ENCODE results near the gene FPR3.
A peak's percentile ranks its signal among the peaks of the same experiment; 100 is the strongest.
"Not testable (repeated sequence)": the region's sequence is repeated elsewhere in the genome, so short reads cannot be mapped to it uniquely, and the experiment has no call there.

The FPR3 gene, protein sequence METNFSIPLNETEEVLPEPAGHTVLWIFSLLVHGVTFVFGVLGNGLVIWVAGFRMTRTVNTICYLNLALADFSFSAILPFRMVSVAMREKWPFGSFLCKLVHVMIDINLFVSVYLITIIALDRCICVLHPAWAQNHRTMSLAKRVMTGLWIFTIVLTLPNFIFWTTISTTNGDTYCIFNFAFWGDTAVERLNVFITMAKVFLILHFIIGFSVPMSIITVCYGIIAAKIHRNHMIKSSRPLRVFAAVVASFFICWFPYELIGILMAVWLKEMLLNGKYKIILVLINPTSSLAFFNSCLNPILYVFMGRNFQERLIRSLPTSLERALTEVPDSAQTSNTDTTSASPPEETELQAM

DNA sequence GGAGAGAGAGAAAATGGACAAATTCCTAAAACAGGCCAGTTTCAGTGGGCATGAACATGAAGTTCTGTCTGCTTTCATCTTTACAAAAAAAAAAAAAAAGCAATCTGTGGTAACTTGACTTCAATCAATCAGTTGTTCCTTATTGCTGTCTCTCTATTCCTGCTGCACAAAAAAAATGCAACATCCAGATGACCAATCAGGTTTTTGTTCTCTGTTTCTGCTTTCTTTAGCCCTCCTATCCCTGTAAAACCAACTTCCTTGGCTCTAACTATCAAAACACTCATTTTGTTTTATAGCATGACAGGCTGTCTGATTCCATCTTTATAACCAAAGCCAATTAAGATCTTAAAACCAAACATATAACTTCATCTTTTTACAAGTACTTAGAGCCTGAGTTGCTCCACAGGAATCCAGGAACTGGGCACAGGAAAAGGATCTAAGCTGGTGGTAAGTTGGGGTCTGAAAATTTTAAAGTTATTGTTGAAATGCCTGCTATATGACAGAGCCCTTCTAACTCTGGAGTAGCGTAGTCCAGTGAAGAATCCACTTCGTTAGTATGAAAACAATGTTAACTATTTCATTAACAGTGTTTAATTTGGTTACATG is at the start of gene FPR3:
FPR3 (plus strand) TSS at position 273 of the 606 bp plus-strand sequence. CDS start 28,592 bp downstream, outside the sequence.
- no peak for DNase-seq

DNA sequence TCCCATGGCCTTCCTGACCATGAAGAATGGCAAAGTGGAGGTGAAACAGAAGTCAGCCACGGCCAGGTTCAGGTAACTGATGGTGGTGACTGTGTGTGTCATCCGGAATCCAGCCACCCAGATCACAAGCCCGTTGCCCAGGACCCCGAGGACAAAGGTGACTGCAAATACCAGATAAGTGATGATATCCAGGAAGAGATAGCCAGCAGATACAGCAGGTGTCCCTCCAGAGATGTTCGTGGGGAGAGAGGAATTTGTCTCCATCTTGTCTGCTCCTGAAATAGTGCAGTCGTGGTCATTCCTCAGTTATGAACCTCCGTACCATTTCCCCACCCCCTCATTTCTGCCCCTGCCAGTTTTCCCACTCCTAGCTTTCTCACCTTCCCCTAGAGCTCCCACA is 48.2 kb upstream of the FPR3 start:
- DNase-seq = no peak

DNA sequence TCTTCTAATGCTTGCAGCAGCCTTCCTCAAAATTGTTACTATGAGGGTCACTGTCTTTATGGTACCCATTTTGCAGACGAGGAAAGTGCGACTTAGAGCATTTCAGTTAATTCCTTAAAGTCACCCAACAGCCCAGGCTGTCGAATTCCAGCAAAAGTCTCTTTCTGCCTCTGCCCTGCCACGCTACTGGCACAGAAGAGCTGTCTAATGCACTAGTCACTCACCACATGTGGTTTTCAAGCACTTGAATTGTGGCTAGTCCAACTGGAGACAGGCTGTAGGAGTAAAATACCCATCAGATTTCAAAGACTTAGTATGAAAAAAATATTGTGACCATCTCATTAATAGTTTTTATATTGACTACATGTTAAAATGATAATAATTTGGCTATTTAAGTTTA is 45.0 kb upstream of the FPR3 start:
- DNase-seq = no peak

- DNase-seq = no peak
Observed at GRCh38 chr19:51750400-51751094, 44.4 kb upstream of the FPR3 start.

DNA sequence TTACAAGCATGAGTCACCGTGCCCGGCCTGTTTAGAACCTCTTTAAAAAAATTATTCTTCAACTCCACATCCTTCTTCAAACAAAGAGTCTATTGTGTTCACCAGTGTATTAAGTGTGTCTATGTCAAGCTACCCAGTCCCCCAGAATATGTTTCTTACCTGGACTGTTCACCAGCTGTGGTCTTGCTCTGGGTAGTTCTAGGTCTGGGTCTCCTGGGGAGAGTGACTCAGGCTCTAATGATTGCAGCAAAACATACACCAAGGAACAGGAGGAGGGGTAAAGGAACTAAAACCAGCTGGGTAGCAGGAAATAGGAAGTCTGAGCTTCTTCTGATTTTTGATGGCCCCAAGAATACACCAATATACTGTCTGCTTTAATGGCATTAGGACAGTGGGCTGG is 43.3 kb upstream of the FPR3 start, which contains the start of gene FPR1:
FPR1 (minus strand) TSS at position 224 of the 400 bp plus-strand sequence. CDS start 4,884 bp downstream, outside the sequence.
- no peak for DNase-seq

DNA sequence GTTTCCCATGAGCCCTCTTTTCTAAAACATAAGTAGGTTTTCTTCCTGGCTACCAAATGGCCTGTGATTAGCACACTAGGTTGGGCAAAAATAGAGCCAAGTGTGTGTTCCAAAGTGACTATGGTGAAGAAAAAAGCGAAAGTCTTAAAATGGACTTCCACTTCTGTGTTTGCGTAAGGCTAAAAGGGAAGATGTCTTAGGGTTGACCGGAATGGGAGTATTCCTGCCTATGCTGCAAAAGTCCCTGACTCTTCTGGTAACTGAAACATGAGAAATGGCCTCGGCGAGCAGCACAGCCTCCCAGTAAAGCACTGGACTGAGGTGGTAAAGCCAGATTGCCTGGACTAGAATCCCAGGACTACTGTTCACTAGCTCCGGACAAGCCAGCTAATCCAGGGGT is 40.8 kb upstream of the FPR3 start:
- no peak for DNase-seq

- no peak for DNase-seq
Observed at GRCh38 chr19:51754770-51755169, 40.2 kb upstream of the FPR3 start.

GRCh38 chr19:51755571-51755970 is 39.4 kb upstream of the FPR3 start:
- no peak for DNase-seq

DNA sequence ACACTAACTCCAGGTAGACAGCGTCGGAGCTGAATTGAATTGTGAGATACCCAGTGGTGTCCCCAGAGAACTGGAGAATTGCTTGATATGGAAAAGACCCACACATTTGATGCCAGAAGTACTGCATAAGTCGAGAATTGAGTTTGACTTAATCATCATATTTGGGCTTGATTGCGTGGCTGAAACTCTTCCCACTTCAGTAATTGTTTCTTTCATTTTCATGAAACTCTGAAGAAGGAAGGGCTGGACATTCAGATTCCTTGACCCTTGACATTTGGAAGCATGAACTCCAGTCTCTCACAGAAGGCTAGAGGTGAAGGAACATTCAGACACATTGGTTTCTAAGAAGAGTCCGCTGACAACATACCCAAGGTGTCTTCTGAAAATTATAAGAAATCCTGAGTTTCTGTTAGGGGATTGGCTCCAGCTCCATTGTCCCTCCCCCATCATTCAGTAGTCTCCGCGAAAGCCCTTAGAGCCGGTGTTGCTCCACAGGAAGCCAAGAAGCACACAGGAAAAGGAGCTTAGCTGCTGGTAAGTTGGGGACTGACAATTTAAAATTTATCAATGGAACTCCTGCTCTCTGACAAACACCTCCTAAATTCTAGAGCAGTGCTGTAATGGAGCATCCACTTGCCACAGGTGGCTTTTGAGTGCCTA is 34.1 kb upstream of the FPR3 start, which contains the start of gene FPR2:
FPR2 (plus strand) TSS at position 484 of the 660 bp plus-strand sequence. CDS start 7,479 bp downstream, outside the sequence.
- no peak for DNase-seq

- no peak for DNase-seq
Observed at GRCh38 chr19:51761696-51762095, 33.3 kb upstream of the FPR3 start.

DNA sequence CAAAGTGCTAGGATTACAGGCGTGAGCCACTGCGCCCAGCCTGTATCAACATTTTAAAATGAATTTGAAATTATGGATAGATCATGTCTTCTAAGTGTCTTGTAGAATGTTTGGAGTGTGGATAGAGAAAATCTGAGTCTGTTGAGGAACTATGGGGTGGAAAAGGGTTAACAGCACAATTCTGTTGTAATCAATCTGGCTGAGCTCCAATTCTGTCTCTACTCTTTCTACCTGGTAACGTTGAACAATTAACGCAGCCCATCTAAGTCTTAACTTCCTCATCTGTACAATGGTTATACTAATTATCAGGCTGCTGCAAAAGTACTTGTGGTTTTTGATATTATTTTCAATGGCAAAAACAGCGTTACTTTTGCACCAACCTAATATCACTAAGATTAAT is 29.9 kb upstream of the FPR3 start:
- no peak for DNase-seq

DNA sequence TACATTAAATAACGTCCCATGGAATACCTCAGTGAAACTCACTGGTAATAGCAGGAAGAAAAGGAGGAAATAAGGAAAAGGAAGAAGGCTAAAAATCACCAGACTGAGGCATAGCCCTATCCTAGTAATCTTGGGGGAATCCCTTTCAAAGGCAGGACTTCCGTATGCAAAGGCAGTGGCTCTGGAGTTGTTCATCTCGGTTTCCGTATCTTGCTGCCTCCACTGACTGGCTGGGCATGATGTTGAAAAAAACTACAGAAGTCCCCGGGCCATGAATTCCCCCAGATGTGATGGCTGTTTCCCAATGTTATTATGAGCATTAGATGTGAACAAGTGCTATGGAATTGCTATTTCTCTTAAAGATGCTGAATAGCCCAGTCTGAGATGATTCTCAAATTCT is 28.5 kb upstream of the FPR3 start:
- DNase-seq = no peak

GRCh38 chr19:51771376-51772130 is 23.4 kb upstream of the FPR3 start:
- DNase-seq = no peak

DNA sequence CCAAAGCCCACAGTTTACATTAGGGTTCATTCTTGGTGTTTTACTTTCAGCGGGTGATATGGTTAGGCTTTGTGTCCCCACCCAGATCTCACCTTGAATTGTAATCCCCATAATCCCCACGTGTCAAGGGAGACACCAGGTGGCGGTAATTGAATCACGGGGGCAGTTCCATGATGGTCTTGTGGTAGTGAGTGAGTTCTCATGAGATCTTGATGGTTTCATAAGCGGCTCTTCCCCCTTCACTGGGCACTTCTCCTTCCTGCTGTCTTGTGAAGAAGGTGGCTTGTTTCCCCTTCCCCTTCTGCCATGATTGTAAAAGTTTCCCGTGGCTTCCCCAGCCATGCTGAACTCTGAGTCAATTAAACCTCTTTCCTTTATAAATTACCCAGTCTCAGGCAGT is 22.0 kb upstream of the FPR3 start:
- no peak for DNase-seq

DNA sequence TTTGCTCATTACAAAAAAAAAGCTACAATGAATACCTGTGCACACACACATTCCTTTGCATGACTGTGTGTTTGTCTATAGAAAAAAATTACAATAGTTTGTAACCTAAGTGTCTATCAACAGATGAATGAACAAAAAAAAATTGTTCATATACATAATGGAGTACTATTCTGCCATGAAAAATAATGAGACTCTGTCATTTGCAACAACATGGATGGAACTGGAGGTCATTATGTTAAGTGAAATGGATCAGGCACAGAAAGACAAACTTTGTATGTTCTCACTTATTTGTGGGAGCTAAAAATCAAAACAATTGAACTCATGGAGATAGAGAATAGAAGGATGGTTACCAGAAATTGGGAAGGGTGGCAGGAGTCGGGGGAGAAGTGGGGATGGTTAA is 18.4 kb upstream of the FPR3 start:
- DNase-seq = not testable (repeated sequence)

- peak; percentile 54 for DNase-seq
Observed at GRCh38 chr19:51777570-51778462, 17.1 kb upstream of the FPR3 start.

DNA sequence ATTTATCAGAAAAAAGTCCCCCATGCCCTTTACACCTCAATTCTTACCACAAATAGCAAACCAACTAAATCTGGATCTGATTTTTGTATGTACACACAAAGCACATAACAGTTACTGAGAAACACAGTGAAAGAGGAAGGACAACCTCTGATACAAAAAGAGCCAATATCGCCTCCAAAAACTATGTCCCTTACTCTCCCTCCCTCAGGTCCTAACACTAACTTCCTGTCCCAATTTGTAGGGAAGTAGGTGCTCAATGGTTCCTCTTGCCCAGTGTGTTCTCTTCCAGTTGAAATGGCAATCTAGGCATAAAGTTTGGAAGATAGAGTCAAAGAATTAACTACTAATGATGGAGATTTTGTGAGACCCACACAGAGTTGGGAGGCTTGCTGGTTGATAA is 15.8 kb upstream of the FPR3 start:
- DNase-seq = no peak

DNA sequence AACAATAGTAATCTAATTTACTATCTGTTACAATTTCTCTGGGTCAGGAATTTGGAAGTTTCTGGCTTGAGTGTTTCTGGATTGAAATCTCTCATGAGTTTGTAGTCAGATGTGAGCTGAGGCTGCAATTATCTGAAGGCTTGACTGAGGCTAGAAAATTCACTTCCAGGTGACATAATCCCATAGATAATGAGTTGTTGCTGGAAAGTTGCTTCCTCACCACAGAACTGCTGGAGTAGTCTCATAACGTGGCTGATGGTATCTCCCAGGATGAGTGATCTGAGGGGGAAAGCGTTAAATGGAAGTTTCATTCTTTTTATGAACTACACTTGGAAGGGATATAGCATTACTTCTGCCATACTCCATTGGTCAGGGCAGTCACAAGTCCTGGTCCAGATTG is 15.3 kb upstream of the FPR3 start:
- no peak for DNase-seq

GRCh38 chr19:51780270-51780669 is 14.7 kb upstream of the FPR3 start:
- DNase-seq = no peak

DNA sequence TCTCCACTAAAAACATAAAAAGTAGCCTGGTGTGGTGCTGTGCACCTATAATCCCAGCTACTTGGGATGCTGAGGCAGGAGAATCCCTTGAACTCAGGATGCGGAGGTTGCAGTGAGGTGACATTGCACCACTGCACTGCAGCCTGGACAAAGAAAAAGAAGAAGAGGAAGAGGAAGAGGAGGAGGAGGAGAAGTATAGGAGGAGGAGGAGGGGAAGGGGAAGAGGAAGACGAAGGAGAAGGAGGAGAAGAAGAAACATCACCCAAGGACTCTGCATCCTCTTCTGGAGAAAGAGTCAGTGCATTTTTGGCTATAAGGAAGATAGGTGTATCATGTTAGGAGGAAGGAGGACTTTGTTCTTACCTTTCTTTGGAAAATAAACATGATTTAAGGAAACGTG is 13.0 kb upstream of the FPR3 start:
- no peak for DNase-seq

- no peak for DNase-seq
Observed at GRCh38 chr19:51783372-51783771, 11.6 kb upstream of the FPR3 start.

Data from left hindlimb (tissue), 1 donor.